ENCODE measurements around the gene GOLPH3.

GRCh38 chr5:32207355-32207634 lies 33.2 kb upstream of the GOLPH3 start:
- TF ChIP-seq CTCF (IDR thresholded peaks at IDR 0.05; ENCODE audit: low read depth, low read length) (no peak), POLR2A (IDR thresholded peaks at IDR 0.05; ENCODE audit: extremely low read depth, insufficient read length) (no peak)
